DND-41 (cell line): ENCODE results near the gene CACNA2D3.

ENCODE experiments used
- ATAC-seq: fragments of 200-7000 bp; cut with Tn5 transposase; 3 replicates; pipeline ENCODE4 v1.9.1; 2021; ENCODE audit warnings: low read depth; ENCODE audit not compliant: insufficient read depth
- DNase-seq: peaks from one replicate; pipeline ENCODE4 v3.0.0-alpha.2; 2020
- H2AFZ ChIP-seq: 2 replicates; pipeline ENCODE4 v1.6.0; 2012; ENCODE audit warnings: low read depth, low read length
- H3K27ac ChIP-seq: 2 replicates; pipeline ENCODE4 v1.5.1; 2012; ENCODE audit warnings: low read length, inconsistent platforms
- H3K27me3 ChIP-seq: fragments of 200-600 bp; sonication (generic); 2 replicates; pipeline ENCODE4 v1.6.0; 2012; ENCODE audit warnings: low read length, mild to moderate bottlenecking, inconsistent platforms; ENCODE audit not compliant: insufficient read depth, poor library complexity
- H3K36me3 ChIP-seq: 2 replicates; pipeline ENCODE4 v1.5.1; 2012; ENCODE audit warnings: low read length, inconsistent platforms; ENCODE audit not compliant: insufficient read depth
- H3K4me1 ChIP-seq: 2 replicates; pipeline ENCODE4 v1.5.1; 2012; ENCODE audit warnings: mild to moderate bottlenecking, low read length; ENCODE audit not compliant: insufficient read depth
- H3K4me2 ChIP-seq: 2 replicates; pipeline ENCODE4 v1.6.0; 2012; ENCODE audit warnings: mild to moderate bottlenecking, moderate library complexity, low read length, inconsistent platforms; ENCODE audit not compliant: insufficient read depth
- H3K4me3 ChIP-seq, 2 experiments: fragments of 200-600 bp in 1 of 2; shearing (Covaris generic) in 1 of 2; 2 replicates each; pipeline ENCODE4 v1.5.1; 2012 to 2016; ENCODE audit warnings: inconsistent platforms in 2 of 2, low read length in 2 of 2, mild to moderate bottlenecking in 2 of 2, low read depth in 1 of 2, moderate library complexity in 1 of 2
- H3K79me2 ChIP-seq: 2 replicates; pipeline ENCODE4 v1.6.0; 2012; ENCODE audit warnings: low read length, inconsistent platforms; ENCODE audit not compliant: insufficient read depth
- H3K9ac ChIP-seq: 2 replicates; pipeline ENCODE4 v1.6.0; 2012; ENCODE audit warnings: low read depth, mild to moderate bottlenecking, inconsistent platforms, low read length, moderate library complexity
- H3K9me3 ChIP-seq: 2 replicates; pipeline ENCODE4 v1.5.1; 2012; ENCODE audit warnings: low read length, moderate library complexity, mild to moderate bottlenecking, inconsistent platforms; ENCODE audit not compliant: insufficient read depth, severe bottlenecking
- H4K20me1 ChIP-seq: 2 replicates; pipeline ENCODE4 v1.6.0; 2012; ENCODE audit warnings: low read length; ENCODE audit not compliant: insufficient read depth
- CTCF ChIP-seq: IDR thresholded peaks from 2 replicates; pipeline ENCODE4 v1.5.1; 2012; ENCODE audit warnings: borderline replicate concordance, low read length, moderate library complexity, mild to moderate bottlenecking; ENCODE audit not compliant: poor library complexity, severe bottlenecking; ENCODE audit errors: extremely low read depth
- EZH2 ChIP-seq: IDR thresholded peaks from 3 replicates; pipeline ENCODE4 v1.6.1; 2012; ENCODE audit warnings: borderline replicate concordance, low read depth, mild to moderate bottlenecking, moderate library complexity, low read length, inconsistent platforms; ENCODE audit not compliant: severe bottlenecking

CACNA2D3 gene

GRCh38 chr3:54206874-54207273, 84.5 kb downstream of the CACNA2D3 start:
- Histone ChIP-seq H3K9me3 (no peaks in the 10 kb centered on the region), H3K79me2 (no peaks in the 10 kb centered on the region), H3K4me2 (no peak overlapping the region), H3K4me1 (no peaks in the 10 kb centered on the region), H3K4me3 (no peak overlapping the region), H2AFZ (no peak overlapping the region), H3K9ac (no peak overlapping the region), H4K20me1 (no peaks in the 10 kb centered on the region), H3K27me3 (no peaks in the 10 kb centered on the region), H3K36me3 (no peaks in the 10 kb centered on the region), H3K27ac (no peak overlapping the region)
- ATAC-seq (no peak), DNase-seq (no peak)
- no peak for TF ChIP-seq CTCF

DNA sequence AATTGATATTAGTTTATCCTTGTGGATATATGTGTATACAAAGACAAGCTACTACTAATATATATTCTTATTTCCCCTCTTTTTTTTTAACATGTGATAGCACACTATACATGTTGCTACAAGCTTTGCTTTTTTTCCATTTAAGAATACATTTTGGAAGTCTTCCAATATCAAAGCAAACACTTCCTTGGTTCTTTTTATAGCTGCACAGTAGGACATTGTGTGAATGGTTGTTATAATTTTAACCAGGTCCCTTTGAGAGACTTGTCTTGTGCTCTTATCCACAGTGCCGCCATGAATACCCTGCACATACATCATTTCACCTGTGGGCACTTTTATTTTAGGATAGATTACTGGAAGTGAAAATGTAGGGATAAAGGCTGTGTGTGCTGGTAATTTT, 88.7 kb downstream of the CACNA2D3 start:
- Histone ChIP-seq H3K4me2 (no peak overlapping the region), H3K9me3 (no peaks in the 10 kb centered on the region), H2AFZ (no peak overlapping the region), H3K27me3 (no peaks in the 10 kb centered on the region), H3K79me2 (no peaks in the 10 kb centered on the region), H3K9ac (no peak overlapping the region), H3K4me3 (no peak overlapping the region), H3K27ac (no peak overlapping the region), H3K36me3 (no peaks in the 10 kb centered on the region), H3K4me1 (no peaks in the 10 kb centered on the region), H4K20me1 (no peaks in the 10 kb centered on the region)
- TF ChIP-seq CTCF (no peak), EZH2 (no peak)
- DNase-seq, result no peak
- no peak for ATAC-seq

- Histone ChIP-seq H4K20me1 (no peaks in the 10 kb centered on the region), H3K36me3 (no peaks in the 10 kb centered on the region), H3K4me2 (no peak overlapping the region), H2AFZ (no peak overlapping the region), H3K4me1 (no peaks in the 10 kb centered on the region), H3K27me3 (no peaks in the 10 kb centered on the region), H3K4me3 (no peak overlapping the region), H3K79me2 (no peaks in the 10 kb centered on the region), H3K9me3 (no peaks in the 10 kb centered on the region), H3K27ac (no peak overlapping the region), H3K9ac (no peak overlapping the region)
- no peak for ATAC-seq
- TF ChIP-seq CTCF, result no peak
- no peak for TF ChIP-seq EZH2
- DNase-seq, result no peak
These were observed 90.4 kb downstream of the CACNA2D3 start for GRCh38 chr3:54212723-54213122.

DNA sequence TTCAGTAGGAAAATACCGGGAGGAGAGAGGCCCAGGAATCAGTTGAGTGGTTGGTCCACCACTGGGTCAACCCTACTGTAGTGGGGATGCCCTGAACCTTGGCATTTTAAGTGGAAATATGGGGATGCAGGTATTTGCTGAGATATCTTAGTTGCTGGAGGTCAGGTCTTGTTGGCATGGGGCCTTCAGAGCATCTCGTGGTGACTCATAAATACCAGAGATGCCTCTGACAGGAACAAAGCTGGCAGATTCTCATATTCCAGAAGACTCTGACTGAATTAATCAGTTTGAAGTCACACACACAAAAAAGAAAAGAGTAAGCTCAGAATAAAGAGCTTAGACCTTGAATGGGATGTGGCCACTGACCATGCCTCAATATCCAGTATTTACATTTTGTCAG, 91.6 kb downstream of the CACNA2D3 start:
- no peak for TF ChIP-seq CTCF
- no peak for TF ChIP-seq EZH2
- H3K4me1 ChIP-seq, result no peaks in the 10 kb centered on the region
- ATAC-seq (no peak), DNase-seq (no peak)
- H3K4me3 ChIP-seq, result no peak overlapping the region
- H2AFZ ChIP-seq, result no peak overlapping the region
- no peak overlapping the region for H3K27ac ChIP-seq
- H3K27me3 ChIP-seq, result no peaks in the 10 kb centered on the region
- no peaks in the 10 kb centered on the region for H3K36me3 ChIP-seq
- no peaks in the 10 kb centered on the region for H3K79me2 ChIP-seq
- no peaks in the 10 kb centered on the region for H4K20me1 ChIP-seq
- H3K9ac ChIP-seq, result no peak overlapping the region
- H3K4me2 ChIP-seq, result no peak overlapping the region
- H3K9me3 ChIP-seq, result no peaks in the 10 kb centered on the region
